Large intestine (tissue), 3 donors: ENCODE results near the gene DRGX. TPM values are rescaled to one million over a fixed set of nuclear protein-coding genes. Genes with fewer than 3 reads are reported as not detected.

ENCODE experiments used
- DNase-seq, 2 donors: peaks; one replicate each; pipeline versions ENCODE4 v3.0.0 to v3.0.0-alpha.2; 2013
- H3K27ac ChIP-seq: one replicate; pipeline ENCODE4 v1.5.1; 2013; ENCODE audit warnings: low read length
- H3K27me3 ChIP-seq: 2 replicates; pipeline ENCODE4 v1.6.1; 2013; ENCODE audit warnings: low read length; ENCODE audit not compliant: control insufficient read depth, insufficient read depth
- H3K36me3 ChIP-seq: 2 replicates; pipeline ENCODE4 v1.6.1; 2013; ENCODE audit warnings: low read length; ENCODE audit not compliant: control insufficient read depth, insufficient read depth
- H3K4me1 ChIP-seq: one replicate; pipeline ENCODE4 v1.6.1; 2013; ENCODE audit warnings: low read length; ENCODE audit not compliant: control insufficient read depth, insufficient read depth
- H3K4me3 ChIP-seq: one replicate; pipeline ENCODE4 v1.5.1; 2013; ENCODE audit warnings: low read length
- H3K9me3 ChIP-seq: one replicate; pipeline ENCODE4 v1.6.1; 2013; ENCODE audit warnings: mild to moderate bottlenecking, low read depth, low read length, moderate library complexity; ENCODE audit not compliant: control insufficient read depth
- WGBS: methylation state at CpG from one replicate; pipeline ENCODE4 v1.1.5; 2013; ENCODE audit warnings: low lambda C conversion rate; ENCODE audit not compliant: insufficient coverage; 5-methylcytosine and 5-hydroxymethylcytosine counted together
- polyA plus RNA-seq: library from polyadenylated mRNA; unstranded; fragments of 120-200 nt; gene quantifications from one replicate; pipeline ENCODE4 v1.2.1, GENCODE V29; 2013

DRGX gene
- polyA plus RNA-seq, 1 donor = 0.78 TPM

DNA sequence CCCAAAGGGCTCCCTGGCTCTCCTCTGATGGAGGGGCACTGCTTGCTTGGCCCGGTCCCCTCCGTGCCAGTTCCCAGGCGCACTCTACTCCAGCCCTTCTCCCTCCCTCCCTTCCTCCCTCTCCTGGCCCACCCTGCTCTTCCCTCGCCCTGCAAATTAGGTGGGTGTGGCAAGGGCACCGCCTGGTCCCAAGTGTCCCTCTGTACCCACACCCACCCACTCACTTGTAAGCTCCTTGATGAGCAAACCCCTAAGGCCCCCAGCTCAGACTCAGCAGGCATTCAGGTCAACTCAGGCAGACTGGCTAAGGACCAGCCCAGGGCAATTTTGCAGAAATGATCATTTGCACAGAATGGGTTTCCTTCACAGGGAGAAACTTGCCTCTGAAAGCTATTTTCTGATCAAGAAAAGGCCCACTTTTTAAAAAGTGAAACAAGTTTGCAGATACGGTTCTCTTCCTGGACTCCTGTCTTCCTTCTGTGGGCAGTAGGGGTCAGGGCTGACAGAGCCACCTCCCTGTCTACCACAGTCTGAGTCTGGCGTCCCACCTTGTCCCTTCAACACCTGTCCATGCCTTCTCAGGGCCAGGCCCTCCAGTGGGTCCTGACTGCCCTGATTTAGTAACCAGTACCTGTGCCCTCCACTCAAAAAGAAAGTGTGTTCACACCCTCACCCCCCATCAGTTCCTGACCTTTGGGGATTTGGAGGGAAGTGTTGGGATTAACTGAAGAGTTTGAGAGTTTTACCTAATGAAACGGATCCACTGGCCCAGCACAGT is 68.7 kb downstream of the DRGX start:
- 100% methylated on average over 1 of the region's 8 CpGs for WGBS
- no peak for DNase-seq
- Histone ChIP-seq H3K27me3 (no peaks in the 10 kb centered on the region), H3K36me3 (no peaks in the 10 kb centered on the region), H3K4me3 (no peak overlapping the region), H3K9me3 (peaks cover 4% of the 10 kb centered on the region), H3K4me1 (no peaks in the 10 kb centered on the region), H3K27ac (no peak overlapping the region)

GRCh38 chr10:49325916-49326783 is 69.7 kb downstream of the DRGX start:
- H3K4me1 ChIP-seq = no peaks in the 10 kb centered on the region
- no peak for DNase-seq
- no peak overlapping the region for H3K4me3 ChIP-seq
- H3K27me3 ChIP-seq = no peaks in the 10 kb centered on the region
- H3K27ac ChIP-seq = no peak overlapping the region
- no peaks in the 10 kb centered on the region for H3K36me3 ChIP-seq
- peaks cover 4% of the 10 kb centered on the region for H3K9me3 ChIP-seq
- WGBS = no CpG with 5 or more reads among the region's 48 CpGs

DNA sequence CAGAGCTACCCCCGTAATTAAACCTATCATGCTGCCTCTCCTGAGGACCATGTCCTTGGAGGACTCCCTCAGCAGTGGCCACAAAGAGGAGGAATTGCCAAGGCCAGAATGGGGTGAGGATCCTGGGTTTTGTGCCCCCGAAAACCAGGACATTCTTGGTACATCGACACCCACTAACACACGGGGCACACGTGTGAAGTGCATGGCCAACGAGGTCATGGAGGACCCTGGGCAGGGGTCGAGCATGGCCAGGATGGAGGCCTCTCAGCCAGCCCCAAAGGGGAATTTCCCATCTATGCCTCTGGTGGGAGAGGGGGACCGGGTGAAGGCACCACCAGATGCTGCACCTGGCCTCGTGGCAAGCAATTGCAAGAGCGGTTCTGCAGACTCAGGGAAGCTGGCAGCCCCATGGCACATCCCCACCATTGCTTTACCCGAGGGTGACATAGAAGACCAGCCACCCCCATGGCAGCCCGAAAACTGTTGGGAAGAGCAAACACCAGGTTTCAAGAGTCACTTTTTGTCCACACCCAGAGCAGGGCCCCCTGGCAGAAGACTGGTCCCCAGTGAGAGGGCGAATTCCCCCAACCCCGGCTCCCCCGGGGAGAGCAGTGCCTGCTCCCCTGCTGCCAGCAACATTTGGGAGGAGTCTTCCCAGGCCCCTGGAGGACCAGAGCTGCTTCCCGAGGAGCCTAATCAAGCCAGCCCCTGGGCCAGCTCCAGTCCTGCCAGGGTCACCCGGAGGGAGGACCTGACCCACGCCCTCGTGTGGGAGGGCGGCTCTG is 70.6 kb downstream of the DRGX start:
- Histone ChIP-seq H3K27ac (no peak overlapping the region), H3K27me3 (no peaks in the 10 kb centered on the region), H3K9me3 (peaks cover 4% of the 10 kb centered on the region), H3K4me1 (no peaks in the 10 kb centered on the region), H3K36me3 (no peaks in the 10 kb centered on the region), H3K4me3 (no peak overlapping the region)
- DNase-seq = no peak
- WGBS = no CpG with 5 or more reads among the region's 20 CpGs

DNA sequence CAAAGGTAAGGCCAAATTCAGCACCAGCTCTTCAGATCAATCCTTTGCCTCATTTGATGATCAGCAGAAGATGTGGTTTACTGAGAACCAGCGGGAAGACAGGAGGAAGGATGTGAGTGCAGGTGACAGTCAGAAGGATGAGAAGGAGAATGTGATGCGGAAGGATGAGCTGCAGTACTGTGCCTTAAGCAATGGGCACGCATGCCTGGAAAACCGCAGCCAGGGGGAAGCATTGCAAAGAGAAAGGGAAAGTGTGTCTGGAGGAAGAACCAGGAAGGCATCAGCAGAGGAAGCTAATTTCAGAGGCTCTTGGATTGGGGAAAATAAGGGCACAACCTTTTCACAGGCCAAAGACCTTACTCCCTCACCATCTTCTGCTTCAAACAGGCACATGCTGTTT is 71.2 kb downstream of the DRGX start:
- DNase-seq = no peak
- Histone ChIP-seq H3K4me1 (no peaks in the 10 kb centered on the region), H3K4me3 (no peak overlapping the region), H3K36me3 (no peaks in the 10 kb centered on the region), H3K9me3 (peaks cover 4% of the 10 kb centered on the region), H3K27ac (no peak overlapping the region), H3K27me3 (no peaks in the 10 kb centered on the region)
- WGBS = 83% methylated on average over 2 of the region's 4 CpGs

DNA sequence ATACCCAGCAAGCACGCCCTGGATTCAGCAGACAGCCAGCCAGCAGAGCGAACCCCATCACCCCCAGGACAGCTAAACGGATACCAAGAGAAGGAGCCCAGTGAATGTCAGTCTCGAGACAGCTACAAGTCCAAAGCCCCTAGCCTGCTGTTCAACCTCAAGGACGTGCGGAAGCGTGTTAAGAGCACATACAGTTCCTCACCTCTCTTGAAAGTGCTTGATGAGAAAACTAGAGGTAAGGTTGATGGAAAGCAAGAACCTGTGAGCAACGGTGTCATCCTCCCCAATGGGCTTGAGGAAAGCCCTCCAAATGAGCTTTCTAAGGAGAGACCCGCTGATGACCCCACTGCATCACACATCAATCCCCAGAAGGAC is 72.0 kb downstream of the DRGX start:
- Histone ChIP-seq H3K27me3 (no peaks in the 10 kb centered on the region), H3K4me1 (no peaks in the 10 kb centered on the region), H3K4me3 (no peak overlapping the region), H3K36me3 (no peaks in the 10 kb centered on the region), H3K9me3 (peaks cover 4% of the 10 kb centered on the region), H3K27ac (no peak overlapping the region)
- no peak for DNase-seq
- WGBS = no CpG with 5 or more reads among the region's 9 CpGs

- WGBS = no CpG with 5 or more reads among the region's 7 CpGs
- no peaks in the 10 kb centered on the region for H3K4me1 ChIP-seq
- no peak overlapping the region for H3K4me3 ChIP-seq
- H3K9me3 ChIP-seq = peaks cover 4% of the 10 kb centered on the region
- H3K27me3 ChIP-seq = no peaks in the 10 kb centered on the region
- no peak for DNase-seq
- H3K36me3 ChIP-seq = no peaks in the 10 kb centered on the region
- H3K27ac ChIP-seq = no peak overlapping the region
These were observed 72.6 kb downstream of the DRGX start for GRCh38 chr10:49323171-49323895.

DNA sequence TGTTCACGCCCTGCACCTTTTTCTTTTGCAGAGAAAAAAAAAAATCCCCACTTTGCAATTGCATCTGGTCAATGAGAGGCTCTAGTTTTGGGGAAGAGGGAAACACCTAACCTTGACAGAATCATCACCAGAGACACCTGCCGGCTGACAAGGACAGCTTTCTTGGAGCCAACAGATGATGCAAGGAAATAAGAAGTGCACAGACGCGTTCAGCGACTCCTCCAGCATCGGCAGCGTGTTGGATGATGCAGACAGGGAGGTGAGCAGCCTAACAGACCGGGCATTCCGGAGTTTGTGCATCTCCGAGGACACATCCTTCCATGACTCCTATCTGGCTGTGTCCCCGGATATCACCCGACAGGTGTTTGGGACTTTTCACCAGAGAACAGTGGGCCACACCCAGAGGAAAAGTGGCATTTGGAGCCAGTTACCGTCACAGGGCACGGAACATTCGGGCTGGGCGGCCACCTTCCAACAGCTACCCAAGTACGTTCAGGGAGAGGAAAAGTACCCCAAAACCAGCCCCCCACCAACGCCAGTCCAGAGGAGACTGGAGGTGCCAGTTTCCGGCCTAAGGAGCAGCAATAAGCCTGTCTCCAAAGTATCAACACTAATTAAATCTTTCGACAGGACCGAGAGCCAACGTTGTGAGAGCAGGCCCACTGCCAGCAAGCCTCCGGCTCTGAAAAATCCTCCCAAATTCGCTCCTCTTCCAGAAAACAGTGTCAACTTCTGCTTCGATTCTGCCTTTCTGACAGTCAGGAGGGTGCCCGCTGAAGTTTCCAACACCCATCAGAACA is 73.3 kb downstream of the DRGX start:
- H3K9me3 ChIP-seq = peaks cover 4% of the 10 kb centered on the region
- no peak overlapping the region for H3K4me3 ChIP-seq
- H3K36me3 ChIP-seq = no peaks in the 10 kb centered on the region
- WGBS = no CpG with 5 or more reads among the region's 26 CpGs
- no peaks in the 10 kb centered on the region for H3K4me1 ChIP-seq
- DNase-seq = no peak
- no peaks in the 10 kb centered on the region for H3K27me3 ChIP-seq
- no peak overlapping the region for H3K27ac ChIP-seq

GRCh38 chr10:49321021-49321420 is 74.9 kb downstream of the DRGX start:
- Histone ChIP-seq H3K4me1 (no peaks in the 10 kb centered on the region), H3K9me3 (no peaks in the 10 kb centered on the region), H3K27ac (no peak overlapping the region), H3K4me3 (no peak overlapping the region), H3K36me3 (no peaks in the 10 kb centered on the region), H3K27me3 (no peaks in the 10 kb centered on the region)
- DNase-seq = no peak
- WGBS = 73% methylated on average over 2 of the region's 3 CpGs

GRCh38 chr10:49320191-49320590 is 75.7 kb downstream of the DRGX start:
- no peak overlapping the region for H3K27ac ChIP-seq
- no peaks in the 10 kb centered on the region for H3K9me3 ChIP-seq
- no CpG with 5 or more reads among the region's 2 CpGs for WGBS
- H3K4me3 ChIP-seq = no peak overlapping the region
- DNase-seq = no peak
- H3K27me3 ChIP-seq = no peaks in the 10 kb centered on the region
- no peaks in the 10 kb centered on the region for H3K36me3 ChIP-seq
- H3K4me1 ChIP-seq = no peaks in the 10 kb centered on the region
